ENCODE data around the gene ELAVL3. TPM values are rescaled to one million over a fixed set of nuclear protein-coding genes. Genes with fewer than 3 reads are reported as not detected.

The ELAVL3 gene
- polyA plus RNA-seq, 3 donors: not detected

GRCh38 chr19:11513946-11514345 lies 33.1 kb upstream of the ELAVL3 start:
- peaks cover 42 to 72% of the 10 kb centered on the region in 2 donors for H3K36me3 ChIP-seq (replicated peaks in 1 of 2; ENCODE audit: control insufficient read depth in 1 of 2, insufficient read depth in 2 of 2, low read length in 2 of 2)
- no peaks in the 10 kb centered on the region for H3K27me3 ChIP-seq (ENCODE audit: control insufficient read depth in 2 of 2, insufficient read depth in 2 of 2, low read length in 2 of 2)
- H3K79me2 ChIP-seq (ENCODE audit: insufficient read depth, low read length): no peaks in the 10 kb centered on the region
- Mint-ChIP-seq H3K36me3 (peaks cover 40 to 81% of the 10 kb centered on the region in 2 donors), H3K27ac (peak overlapping the region in 1 of 7 donors; percentile 73), H3K27me3 (ENCODE audit: low read depth in 3 of 3) (peaks cover 0 to 2% (median 0%) of the 10 kb centered on the region in 3 donors), H3K4me3 (no peak overlapping the region), H3K9me3 (no peaks in the 10 kb centered on the region), H3K4me1 (peaks cover 5% of the 10 kb centered on the region)
- no peak for DNase-seq
- no peak overlapping the region for H3K9ac ChIP-seq (ENCODE audit: insufficient read depth, low read length, poor library complexity, severe bottlenecking)
- H2AFZ ChIP-seq (ENCODE audit: insufficient read depth, low read depth, low read length, poor library complexity, severe bottlenecking): no peak overlapping the region
- no peaks in the 10 kb centered on the region for H3K9me3 ChIP-seq (replicated peaks in 1 of 2; ENCODE audit: control insufficient read depth in 1 of 2, insufficient read depth in 1 of 2, low read length in 2 of 2)
- 96% methylated on average over 19 of the region's 20 CpGs for WGBS (ENCODE audit: insufficient coverage)
- H3K4me1 ChIP-seq (ENCODE audit: control insufficient read depth in 1 of 2, insufficient read depth in 2 of 2, low read length in 2 of 2): no peaks in the 10 kb centered on the region
- H3K4me3 ChIP-seq (replicated peaks in 1 of 3; ENCODE audit: low read depth in 2 of 3, low read length in 3 of 3): no peak overlapping the region
- H3K4me2 ChIP-seq (replicated peaks; ENCODE audit: extremely low read depth, low read length, poor library complexity, severe bottlenecking): no peak overlapping the region
- TF ChIP-seq, protein P1, sequence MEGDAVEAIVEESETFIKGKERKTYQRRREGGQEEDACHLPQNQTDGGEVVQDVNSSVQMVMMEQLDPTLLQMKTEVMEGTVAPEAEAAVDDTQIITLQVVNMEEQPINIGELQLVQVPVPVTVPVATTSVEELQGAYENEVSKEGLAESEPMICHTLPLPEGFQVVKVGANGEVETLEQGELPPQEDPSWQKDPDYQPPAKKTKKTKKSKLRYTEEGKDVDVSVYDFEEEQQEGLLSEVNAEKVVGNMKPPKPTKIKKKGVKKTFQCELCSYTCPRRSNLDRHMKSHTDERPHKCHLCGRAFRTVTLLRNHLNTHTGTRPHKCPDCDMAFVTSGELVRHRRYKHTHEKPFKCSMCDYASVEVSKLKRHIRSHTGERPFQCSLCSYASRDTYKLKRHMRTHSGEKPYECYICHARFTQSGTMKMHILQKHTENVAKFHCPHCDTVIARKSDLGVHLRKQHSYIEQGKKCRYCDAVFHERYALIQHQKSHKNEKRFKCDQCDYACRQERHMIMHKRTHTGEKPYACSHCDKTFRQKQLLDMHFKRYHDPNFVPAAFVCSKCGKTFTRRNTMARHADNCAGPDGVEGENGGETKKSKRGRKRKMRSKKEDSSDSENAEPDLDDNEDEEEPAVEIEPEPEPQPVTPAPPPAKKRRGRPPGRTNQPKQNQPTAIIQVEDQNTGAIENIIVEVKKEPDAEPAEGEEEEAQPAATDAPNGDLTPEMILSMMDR (IDR thresholded peaks at IDR 0.05): no peak
- no peaks in the 10 kb centered on the region for H4K20me1 ChIP-seq (ENCODE audit: insufficient read depth, low read length)
- intact Hi-C loops (cut with micrococcal nuclease): no loop called here
- no peak overlapping the region for H3K27ac ChIP-seq (ENCODE audit: low read depth in 1 of 2, low read length in 2 of 2)

DNA sequence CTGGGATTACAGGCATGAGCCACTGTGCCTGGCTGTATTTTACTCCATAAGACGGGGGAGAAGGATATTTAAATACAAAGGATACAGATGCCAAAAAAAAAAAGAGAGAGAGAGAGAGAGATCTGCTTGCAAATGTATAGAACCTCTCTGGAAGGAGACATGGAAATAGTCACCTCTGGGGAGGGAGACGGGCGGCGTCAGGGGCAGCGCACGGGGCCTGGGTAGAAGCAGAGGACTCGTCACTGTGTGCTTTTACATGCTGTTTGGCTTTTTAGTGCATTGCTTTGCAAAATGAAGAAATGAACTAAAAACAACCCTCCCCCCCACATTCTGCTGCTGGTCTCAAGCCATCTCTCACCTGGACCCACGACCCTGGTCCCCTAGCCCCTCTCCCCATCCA lies 29.6 kb upstream of the ELAVL3 start:
- Histone ChIP-seq H3K9ac (ENCODE audit: insufficient read depth, low read length, poor library complexity, severe bottlenecking) (no peak overlapping the region), H3K4me1 (ENCODE audit: control insufficient read depth in 1 of 2, insufficient read depth in 2 of 2, low read length in 2 of 2) (peaks cover 12 to 15% of the 10 kb centered on the region in 2 donors), H3K4me2 (replicated peaks; ENCODE audit: extremely low read depth, low read length, poor library complexity, severe bottlenecking) (no peak overlapping the region), H3K9me3 (replicated peaks in 1 of 2; ENCODE audit: control insufficient read depth in 1 of 2, insufficient read depth in 1 of 2, low read length in 2 of 2) (no peaks in the 10 kb centered on the region), H3K79me2 (ENCODE audit: insufficient read depth, low read length) (no peaks in the 10 kb centered on the region), H4K20me1 (ENCODE audit: insufficient read depth, low read length) (no peaks in the 10 kb centered on the region), H3K36me3 (replicated peaks in 1 of 2; ENCODE audit: control insufficient read depth in 1 of 2, insufficient read depth in 2 of 2, low read length in 2 of 2) (peaks cover 23 to 41% of the 10 kb centered on the region in 2 donors), H3K27me3 (ENCODE audit: control insufficient read depth in 2 of 2, insufficient read depth in 2 of 2, low read length in 2 of 2) (no peaks in the 10 kb centered on the region), H3K4me3 (replicated peaks in 1 of 3; ENCODE audit: low read depth in 2 of 3, low read length in 3 of 3) (no peak overlapping the region), H2AFZ (ENCODE audit: insufficient read depth, low read depth, low read length, poor library complexity, severe bottlenecking) (no peak overlapping the region), H3K27ac (ENCODE audit: low read depth in 1 of 2, low read length in 2 of 2) (no peak overlapping the region)
- no peak for DNase-seq
- Mint-ChIP-seq H3K27ac (no peak overlapping the region), H3K4me1 (peaks cover 14% of the 10 kb centered on the region), H3K27me3 (ENCODE audit: low read depth in 3 of 3) (peaks cover 0 to 2% (median 0%) of the 10 kb centered on the region in 3 donors), H3K4me3 (no peak overlapping the region), H3K36me3 (peaks cover 25 to 55% of the 10 kb centered on the region in 2 donors), H3K9me3 (no peaks in the 10 kb centered on the region)
- intact Hi-C loops (cut with micrococcal nuclease): no loop called here
- 86% methylated on average over 1 of the region's 8 CpGs for WGBS (ENCODE audit: insufficient coverage)
- TF ChIP-seq, protein P1 (IDR thresholded peaks at IDR 0.05): no peak

Data from CD14-positive monocyte (primary cell).